ENCODE results near the gene TBC1D2. TPM values are rescaled to one million over a fixed set of nuclear protein-coding genes. Genes with fewer than 3 reads are reported as not detected.

The TBC1D2 gene
- total and polyA plus RNA-seq, 8 donors: 14.4 to 107 (median 21.0) TPM

GRCh38 chr9:98195671-98196070, 59.8 kb downstream of the TBC1D2 start:
- intact Hi-C loops (cut with DNase I): no loop called here
- no peak for TF ChIP-seq CTCF (IDR thresholded peaks at IDR 0.05)
- Histone ChIP-seq H3K27ac (no peak overlapping the region), H3K9me3 (no peaks in the 10 kb centered on the region), H3K4me3 (no peak overlapping the region), H3K27me3 (peaks cover 0 to 4% of the 10 kb centered on the region in 2 donors), H3K4me1 (peaks cover 3 to 16% of the 10 kb centered on the region in 2 donors), H3K36me3 (peaks cover 0 to 47% of the 10 kb centered on the region in 2 donors)
- ATAC-seq: no peak
- no peak for DNase-seq

- ATAC-seq (no peak), DNase-seq (peak in 1 of 4 donors; percentile 29)
- H3K4me1 ChIP-seq: peaks cover 3 to 23% of the 10 kb centered on the region in 2 donors
- no peaks in the 10 kb centered on the region for H3K9me3 ChIP-seq
- peak overlapping the region; percentile 39 to 65 for H3K4me3 ChIP-seq
- peaks cover 0 to 24% of the 10 kb centered on the region in 2 donors for H3K36me3 ChIP-seq
- peak overlapping the region; percentile 76 to 77 for H3K27ac ChIP-seq
- intact Hi-C loops (cut with DNase I): no loop called here
- peaks cover 0 to 4% of the 10 kb centered on the region in 2 donors for H3K27me3 ChIP-seq
- no peak for TF ChIP-seq CTCF (IDR thresholded peaks at IDR 0.05)
Measured at GRCh38 chr9:98193336-98193944, 62.0 kb downstream of the TBC1D2 start.

GRCh38 chr9:98192503-98193335, 62.7 kb downstream of the TBC1D2 start, which contains the start of gene CORO2A:
CORO2A (minus strand) TSS chr9:98192637; CDS start chr9:98157660, 34,977 bp downstream.
- peak within 1 kb of the TSS; percentile 76 to 77 for H3K27ac ChIP-seq
- DNase-seq: peak; percentile 54 to 96 (median 81)
- intact Hi-C loops (cut with DNase I): no loop called here

GRCh38 chr9:98191671-98192502, 63.6 kb downstream of the TBC1D2 start:
- Histone ChIP-seq H3K4me3 (peak overlapping the region; percentile 39 to 65), H3K4me1 (peaks cover 3 to 23% of the 10 kb centered on the region in 2 donors), H3K27ac (peak overlapping the region in 1 of 2 donors; percentile 33), H3K36me3 (peaks cover 0 to 9% of the 10 kb centered on the region in 2 donors), H3K27me3 (peaks cover 0 to 4% of the 10 kb centered on the region in 2 donors), H3K9me3 (no peaks in the 10 kb centered on the region)
- intact Hi-C loops (cut with DNase I): no loop called here
- DNase-seq (peak in 3 of 4 donors; percentile 43 to 91 (median 68)), ATAC-seq (peak; percentile 59)
- no peak for TF ChIP-seq CTCF (IDR thresholded peaks at IDR 0.05)

More at GRCh38 chr9:98192503-98193335, 62.7 kb downstream of the TBC1D2 start, which contains the start of gene CORO2A:
- Histone ChIP-seq H3K9me3 (no peaks in the 10 kb centered on the region), H3K27me3 (peaks cover 0 to 4% of the 10 kb centered on the region in 2 donors), H3K4me1 (peaks cover 3 to 23% of the 10 kb centered on the region in 2 donors), H3K36me3 (peaks cover 0 to 17% of the 10 kb centered on the region in 2 donors), H3K4me3 (peak within 1 kb of the TSS; percentile 39 to 65)
- TF ChIP-seq CTCF (IDR thresholded peaks at IDR 0.05): peak in 1 of 2 donors; percentile 30
- ATAC-seq: peak; percentile 88

Data from left lung (tissue), 10 donors.